Prostate gland (tissue), 2 donors: ENCODE results near the gene FAM222A.
"Not testable (repeated sequence)": the region's sequence is repeated elsewhere in the genome, so short reads cannot be mapped to it uniquely, and the experiment has no call there.

Experiments used
- POLR2A ChIP-seq: fragments of 450-650 bp; IDR thresholded peaks from one replicate; pipeline ENCODE4 v1.6.1; 2016; ENCODE audit warnings: antibody characterized with exemption, mild to moderate bottlenecking
- TF ChIP-seq, protein P1 (sequence below), 4 experiments: fragments of 200-600 bp in 2 of 4; fragments of 450-650 bp in 2 of 4; sonication (generic) in 2 of 4; IDR thresholded peaks; 1 replicate in 3 of 4; 2 replicates in 1 of 4; pipeline ENCODE4 v1.5.1; 2016 to 2019; ENCODE audit warnings: antibody characterized with exemption in 4 of 4, mild to moderate bottlenecking in 2 of 4, moderate library complexity in 2 of 4

DNA sequence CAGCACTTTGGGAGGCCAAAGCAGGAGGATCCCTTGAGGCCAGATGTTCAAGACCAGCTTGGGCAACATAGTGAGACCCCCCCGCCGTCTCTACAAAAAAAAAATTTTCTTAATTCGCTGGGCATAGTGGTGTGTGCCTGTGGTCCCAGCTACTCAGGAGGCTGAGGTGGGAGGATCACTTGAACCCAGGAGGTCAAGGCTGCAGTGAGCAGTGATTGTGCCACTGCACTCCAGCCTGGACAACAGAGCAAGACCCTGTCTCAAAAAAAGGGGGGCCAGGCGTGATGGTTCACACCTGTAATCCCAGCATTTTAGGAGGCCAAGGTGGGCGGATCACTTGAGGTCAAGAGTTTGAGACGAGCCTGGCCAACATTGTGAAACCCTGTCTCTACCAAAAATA lies 19.0 kb upstream of the FAM222A start:
- TF ChIP-seq POLR2A = not testable (repeated sequence)
- TF ChIP-seq, protein P1, sequence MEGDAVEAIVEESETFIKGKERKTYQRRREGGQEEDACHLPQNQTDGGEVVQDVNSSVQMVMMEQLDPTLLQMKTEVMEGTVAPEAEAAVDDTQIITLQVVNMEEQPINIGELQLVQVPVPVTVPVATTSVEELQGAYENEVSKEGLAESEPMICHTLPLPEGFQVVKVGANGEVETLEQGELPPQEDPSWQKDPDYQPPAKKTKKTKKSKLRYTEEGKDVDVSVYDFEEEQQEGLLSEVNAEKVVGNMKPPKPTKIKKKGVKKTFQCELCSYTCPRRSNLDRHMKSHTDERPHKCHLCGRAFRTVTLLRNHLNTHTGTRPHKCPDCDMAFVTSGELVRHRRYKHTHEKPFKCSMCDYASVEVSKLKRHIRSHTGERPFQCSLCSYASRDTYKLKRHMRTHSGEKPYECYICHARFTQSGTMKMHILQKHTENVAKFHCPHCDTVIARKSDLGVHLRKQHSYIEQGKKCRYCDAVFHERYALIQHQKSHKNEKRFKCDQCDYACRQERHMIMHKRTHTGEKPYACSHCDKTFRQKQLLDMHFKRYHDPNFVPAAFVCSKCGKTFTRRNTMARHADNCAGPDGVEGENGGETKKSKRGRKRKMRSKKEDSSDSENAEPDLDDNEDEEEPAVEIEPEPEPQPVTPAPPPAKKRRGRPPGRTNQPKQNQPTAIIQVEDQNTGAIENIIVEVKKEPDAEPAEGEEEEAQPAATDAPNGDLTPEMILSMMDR (IDR thresholded peaks at IDR 0.05) = not testable (repeated sequence)
